Subcutaneous adipose tissue (tissue), 4 donors: Measurements from ENCODE around the gene ICA1. TPM values are rescaled to one million over a fixed set of nuclear protein-coding genes. Genes with fewer than 3 reads are reported as not detected.

ENCODE experiments used
- total RNA-seq, 4 donors: library from RNA; depleted of rRNA; stranded (reverse); fragments of >200 nt; gene quantifications; one replicate each; pipeline ENCODE4 v1.1.0, GENCODE V29; 2016
- TF ChIP-seq, protein P1 (sequence below): fragments of 450-650 bp; IDR thresholded peaks from one replicate; pipeline ENCODE4 v1.5.1; 2016; ENCODE audit warnings: low read depth, mild to moderate bottlenecking, control low read depth, antibody characterized with exemption, moderate library complexity

Gene ICA1
- total RNA-seq, 4 donors from 2014 or later = 20.9 to 55.4 (median 34.3) TPM

DNA sequence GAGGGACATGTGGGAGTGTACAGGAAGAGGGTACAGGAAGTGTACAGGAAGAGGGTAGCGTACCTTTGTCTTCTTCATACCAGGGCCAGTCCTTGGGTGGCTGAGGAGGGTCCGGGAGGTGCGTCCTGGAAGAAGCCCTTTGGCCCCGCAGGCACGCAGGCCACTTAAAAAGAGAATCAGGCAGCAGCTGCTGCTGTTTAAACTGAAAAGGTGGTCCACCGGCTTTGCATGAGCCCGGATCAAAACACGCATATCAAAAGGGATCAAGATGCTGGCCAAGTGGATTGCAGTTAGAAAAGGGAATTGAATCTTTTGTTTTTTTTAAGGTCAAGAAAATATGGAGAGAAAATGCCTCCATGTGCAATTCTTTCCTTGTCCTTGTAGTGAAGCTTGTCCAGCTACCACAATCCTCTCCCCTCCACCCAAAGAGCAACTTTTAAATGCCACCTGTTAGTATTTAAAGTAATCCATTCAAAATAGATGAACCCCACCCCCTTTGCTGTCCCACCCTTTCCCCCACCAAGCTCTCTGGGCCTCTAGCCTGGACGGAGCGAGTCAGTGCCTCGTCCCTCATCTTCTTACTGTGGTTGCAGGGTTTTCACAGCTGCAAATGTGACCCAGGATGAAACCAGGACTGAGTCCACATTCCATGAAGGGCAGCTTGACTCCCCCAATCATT lies 150.5 kb downstream of the ICA1 start:
- TF ChIP-seq, protein P1, sequence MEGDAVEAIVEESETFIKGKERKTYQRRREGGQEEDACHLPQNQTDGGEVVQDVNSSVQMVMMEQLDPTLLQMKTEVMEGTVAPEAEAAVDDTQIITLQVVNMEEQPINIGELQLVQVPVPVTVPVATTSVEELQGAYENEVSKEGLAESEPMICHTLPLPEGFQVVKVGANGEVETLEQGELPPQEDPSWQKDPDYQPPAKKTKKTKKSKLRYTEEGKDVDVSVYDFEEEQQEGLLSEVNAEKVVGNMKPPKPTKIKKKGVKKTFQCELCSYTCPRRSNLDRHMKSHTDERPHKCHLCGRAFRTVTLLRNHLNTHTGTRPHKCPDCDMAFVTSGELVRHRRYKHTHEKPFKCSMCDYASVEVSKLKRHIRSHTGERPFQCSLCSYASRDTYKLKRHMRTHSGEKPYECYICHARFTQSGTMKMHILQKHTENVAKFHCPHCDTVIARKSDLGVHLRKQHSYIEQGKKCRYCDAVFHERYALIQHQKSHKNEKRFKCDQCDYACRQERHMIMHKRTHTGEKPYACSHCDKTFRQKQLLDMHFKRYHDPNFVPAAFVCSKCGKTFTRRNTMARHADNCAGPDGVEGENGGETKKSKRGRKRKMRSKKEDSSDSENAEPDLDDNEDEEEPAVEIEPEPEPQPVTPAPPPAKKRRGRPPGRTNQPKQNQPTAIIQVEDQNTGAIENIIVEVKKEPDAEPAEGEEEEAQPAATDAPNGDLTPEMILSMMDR = no peak

DNA sequence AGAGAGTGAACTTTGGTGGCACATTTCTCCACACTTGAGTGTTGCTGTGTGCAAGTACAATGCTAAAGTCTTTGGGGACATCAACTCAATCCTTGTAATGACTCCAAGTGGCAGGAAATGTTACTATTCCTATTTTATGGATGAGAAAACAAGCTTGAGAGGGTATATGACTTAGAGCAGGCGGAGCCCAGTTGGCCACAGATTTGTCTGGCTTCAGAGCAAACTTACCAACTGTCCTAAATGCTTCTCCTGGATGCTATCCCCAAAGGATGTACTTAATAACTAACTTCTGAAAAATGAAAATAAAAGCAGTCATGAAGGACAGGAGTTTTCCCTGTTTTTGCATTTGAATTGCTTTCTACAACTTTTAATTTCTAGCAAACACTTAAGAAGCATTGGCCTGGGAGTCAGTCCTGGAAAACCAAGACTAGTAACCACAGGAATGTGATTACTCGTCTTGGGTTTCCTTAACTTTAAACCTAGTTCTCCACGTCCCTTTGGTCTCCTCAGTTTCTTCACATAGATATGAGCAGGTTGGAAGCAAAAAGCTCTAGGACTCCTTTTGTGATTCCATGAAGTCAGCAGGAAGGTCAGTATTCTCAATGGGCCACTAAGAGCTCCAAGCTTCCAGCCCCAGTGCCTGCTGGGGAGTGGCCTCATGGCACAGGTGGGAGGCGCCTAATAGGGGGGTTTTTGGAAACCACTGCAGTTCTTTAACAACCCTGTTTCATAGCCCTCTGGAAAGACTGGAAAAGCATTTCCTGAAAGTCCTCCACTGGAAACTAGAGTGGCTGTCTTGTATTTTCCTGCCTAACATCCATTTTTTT lies 152.6 kb downstream of the ICA1 start:
- TF ChIP-seq, protein P1 = no peak

DNA sequence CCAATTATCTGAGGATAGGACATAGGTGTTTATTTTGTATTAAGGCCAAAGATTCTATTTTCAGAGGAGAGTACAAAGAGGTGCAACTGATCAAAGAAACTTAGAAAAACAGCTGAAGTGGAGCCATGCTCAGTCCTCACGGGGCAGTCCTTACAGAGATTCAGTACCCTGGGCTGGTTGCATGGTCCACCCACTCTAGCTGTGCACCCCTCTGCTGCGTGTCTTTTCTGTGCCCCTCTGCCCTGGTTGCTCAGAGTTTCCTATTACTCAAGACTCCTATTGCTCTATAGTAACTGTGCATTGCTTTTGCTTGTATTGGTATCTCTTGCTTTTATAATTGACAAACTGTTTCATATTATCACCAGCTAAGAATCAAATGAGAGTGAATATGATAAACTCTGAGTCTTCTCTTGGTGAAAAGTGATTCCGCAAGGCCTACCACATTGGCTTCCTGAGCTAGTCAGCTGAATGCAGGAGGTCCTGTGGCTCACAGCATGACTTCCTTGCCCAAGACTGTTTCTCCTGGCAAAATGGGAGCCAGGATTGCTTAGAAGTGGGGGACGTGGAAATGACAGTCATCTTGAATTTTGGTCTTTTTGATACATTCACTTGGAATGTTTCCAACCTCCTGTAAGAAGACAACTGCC lies 156.4 kb downstream of the ICA1 start:
- TF ChIP-seq, protein P1 = no peak

DNA sequence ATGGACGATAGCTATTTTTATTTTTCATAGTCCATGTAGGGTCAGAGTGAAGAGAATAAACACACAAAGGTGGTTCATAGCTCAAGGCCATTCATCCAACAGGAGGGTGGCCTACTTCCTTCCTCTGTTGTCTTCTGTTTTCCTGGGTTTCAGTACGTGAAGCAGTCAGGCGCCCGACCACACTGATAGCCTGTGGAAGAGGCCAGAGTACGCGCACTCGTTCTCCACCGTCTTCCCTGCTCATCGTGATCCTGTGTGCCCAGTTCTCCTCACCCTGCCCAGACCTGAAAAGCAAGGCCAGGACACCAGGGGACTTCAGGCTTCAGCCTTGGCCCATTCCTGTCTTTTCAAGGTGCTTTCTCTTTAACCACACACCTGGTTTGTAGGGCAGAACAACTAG lies 158.7 kb downstream of the ICA1 start:
- TF ChIP-seq, protein P1 = no peak

DNA sequence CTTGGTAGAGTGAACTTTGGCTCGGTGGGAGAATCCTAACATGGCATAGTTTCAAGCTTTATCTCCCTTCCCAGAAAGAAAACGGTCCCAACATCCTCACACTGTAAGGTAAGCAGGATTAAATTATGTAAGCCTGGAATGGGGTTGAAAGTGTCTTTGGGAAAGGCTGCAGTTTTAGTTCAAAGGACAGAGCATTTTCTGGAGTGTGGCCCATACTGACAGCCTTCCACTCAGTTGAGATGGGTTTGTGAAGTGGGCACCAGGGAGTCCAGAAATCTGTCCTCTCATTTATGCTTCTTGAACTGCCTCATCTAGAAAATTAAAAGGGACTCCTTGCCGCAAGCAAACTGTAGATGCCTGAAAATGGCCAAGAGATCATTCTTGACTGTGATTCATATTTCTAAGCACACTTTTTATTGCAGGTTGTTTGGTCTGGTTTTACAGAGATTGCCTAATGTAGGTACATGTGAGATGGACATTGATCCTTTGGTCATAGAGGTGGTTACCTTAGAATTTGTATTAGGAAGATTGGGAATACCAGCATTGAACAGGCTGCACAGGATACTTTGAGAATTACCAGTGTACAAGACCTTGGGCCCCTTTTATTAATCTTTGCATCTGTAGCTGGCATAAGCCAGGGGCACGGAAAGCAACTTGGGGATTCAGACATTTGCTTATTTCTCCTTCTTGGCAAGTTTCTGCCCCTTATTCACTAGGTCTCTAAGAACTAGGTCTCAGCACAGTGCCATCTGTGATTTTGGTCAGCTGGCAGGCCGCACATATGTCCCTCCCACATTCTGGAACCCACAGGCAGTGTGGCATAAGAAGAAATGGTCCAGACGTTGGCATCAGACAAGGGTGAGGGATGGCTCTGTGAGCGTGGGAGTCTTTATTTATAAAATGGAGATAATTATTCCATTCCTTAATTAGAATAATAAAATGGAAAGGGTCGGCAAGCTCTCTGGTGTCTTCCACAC lies 167.5 kb downstream of the ICA1 start:
- TF ChIP-seq, protein P1 = no peak

DNA sequence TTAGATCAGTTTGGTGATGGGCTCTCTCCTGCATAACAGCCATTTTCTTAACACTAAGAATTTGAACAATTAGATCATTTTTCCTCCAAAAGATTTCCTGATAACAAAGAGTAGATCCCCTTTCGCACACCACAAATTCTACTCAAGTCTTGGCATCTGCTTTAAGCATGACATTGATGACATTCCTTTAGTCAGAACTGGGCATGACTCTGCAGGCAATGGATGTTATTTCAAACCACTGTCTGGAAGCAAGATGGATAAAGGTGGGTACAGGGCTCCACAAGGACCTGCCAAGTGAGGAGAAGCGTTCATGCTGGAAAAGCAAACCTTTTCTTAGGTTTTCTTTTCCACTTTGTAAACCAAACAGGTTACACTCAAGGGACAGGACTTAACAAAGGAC lies 169.8 kb downstream of the ICA1 start:
- TF ChIP-seq, protein P1 = no peak
